NCI-H2081 treated with DMSO at 0.1 percent for 48 hours (cell line): ENCODE measurements around the gene ZNF593.

Experiments used
- DNase-seq: peaks from one replicate; lab custom pipeline; 2025; lab: John Stamatoyannopoulos, UW

ZNF593 gene

DNA sequence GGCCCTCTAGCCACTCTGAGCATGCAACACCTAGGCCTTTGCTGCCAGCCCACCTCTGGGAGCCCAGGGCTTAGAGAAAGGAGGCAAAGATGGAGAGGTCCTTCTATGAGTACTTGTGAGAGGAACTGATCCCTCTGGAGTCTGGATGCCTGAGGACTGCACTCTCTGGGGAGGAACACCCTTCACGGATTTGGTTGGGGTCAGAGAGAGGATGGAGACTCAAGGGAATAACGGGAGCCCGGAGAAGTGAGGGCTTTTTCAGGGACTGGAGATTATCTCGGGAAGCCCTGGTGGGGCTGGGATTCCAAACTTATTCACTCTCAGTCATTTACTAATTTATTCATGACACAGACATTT is 532 bp upstream of the ZNF593 start:
- DNase-seq = no peak

DNA sequence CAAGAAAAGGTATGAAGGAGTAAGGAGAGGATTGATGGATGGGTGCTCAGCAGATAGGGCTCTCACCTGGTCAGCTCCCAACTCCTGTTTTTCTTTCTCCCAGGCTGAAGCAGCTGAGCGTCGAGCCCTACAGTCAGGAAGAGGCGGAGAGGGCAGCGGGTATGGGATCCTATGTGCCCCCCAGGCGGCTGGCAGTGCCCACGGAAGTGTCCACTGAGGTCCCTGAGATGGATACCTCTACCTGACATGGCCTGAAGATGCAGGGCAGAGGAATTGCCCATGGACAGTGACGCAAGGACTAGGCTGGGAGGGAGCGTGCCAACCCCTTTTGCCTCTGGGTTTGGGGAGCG is 739 bp downstream of the ZNF593 start:
- no peak for DNase-seq

DNA sequence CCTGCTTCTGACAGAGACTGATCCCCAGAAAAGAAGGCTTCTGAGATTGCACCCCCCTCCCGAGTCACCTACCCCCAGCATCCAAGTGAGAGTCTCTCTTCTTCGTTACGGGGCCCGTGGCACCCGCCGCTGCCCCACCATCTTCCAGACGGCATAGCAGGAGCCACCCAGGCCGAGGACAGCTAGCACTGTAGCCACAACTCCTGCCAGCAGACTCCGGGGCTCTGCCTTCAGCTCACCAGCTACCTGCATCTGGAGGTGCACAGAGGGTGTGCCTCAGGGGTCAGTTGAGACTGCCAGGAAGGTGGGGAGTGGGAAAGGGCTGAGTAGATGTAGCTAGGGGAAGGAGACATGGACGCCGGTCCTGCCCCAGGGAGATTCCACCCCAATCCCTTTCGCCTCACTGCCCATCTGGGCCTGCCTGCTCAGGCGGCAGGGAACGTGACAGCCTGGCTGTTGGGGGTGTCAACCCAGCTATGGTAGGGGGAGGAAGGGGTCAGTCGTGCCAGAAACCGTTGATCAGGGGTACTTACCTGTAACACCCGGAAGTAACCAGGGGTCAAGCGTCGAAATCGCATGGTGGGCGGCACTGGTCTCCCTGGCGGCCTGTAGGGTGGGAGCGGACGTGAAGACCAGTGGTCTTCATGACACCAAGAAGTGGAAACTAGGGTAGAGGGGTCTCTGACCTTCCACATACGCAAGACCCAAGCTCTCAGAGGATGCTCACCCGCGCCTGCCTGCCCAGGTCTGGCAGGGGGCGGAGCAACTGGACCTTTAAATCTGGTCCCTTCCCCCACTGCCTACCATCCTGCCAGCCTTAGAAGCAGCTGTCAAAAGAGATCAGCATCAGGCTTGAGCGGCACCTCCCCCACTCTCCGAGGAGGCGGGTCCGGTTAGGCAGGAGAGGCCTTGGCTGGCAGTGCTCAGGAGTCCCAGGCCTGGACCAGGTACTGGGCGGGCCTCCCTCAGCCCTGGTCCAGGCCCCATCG is 1.7 kb downstream of the ZNF593 start, which contains the start of gene ZNF593OS:
TSS of gene ZNF593OS (minus strand) at position 749 of the 989 bp plus-strand sequence. CDS start at position 578, 171 bp downstream.
- no peak for DNase-seq

DNA sequence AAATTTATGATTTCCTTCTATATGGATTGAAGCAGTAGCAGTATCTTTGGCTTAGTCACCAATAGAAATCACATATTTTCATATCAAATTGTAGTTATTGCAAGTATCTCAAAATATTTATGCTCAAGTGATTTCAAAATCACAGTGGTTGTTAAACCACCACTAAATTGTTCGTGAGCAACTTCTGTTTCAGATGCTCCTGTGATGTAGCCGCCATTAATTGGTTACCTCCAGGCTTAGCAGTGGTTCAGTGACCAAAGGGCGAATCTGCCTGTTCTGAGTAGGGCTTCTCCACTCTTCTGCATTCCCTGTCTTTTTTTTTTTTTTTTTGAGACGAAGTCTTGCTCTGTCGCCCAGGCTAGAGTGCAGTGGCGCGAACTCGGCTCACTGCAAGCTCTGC is 5.6 kb downstream of the ZNF593 start:
- no peak for DNase-seq

DNA sequence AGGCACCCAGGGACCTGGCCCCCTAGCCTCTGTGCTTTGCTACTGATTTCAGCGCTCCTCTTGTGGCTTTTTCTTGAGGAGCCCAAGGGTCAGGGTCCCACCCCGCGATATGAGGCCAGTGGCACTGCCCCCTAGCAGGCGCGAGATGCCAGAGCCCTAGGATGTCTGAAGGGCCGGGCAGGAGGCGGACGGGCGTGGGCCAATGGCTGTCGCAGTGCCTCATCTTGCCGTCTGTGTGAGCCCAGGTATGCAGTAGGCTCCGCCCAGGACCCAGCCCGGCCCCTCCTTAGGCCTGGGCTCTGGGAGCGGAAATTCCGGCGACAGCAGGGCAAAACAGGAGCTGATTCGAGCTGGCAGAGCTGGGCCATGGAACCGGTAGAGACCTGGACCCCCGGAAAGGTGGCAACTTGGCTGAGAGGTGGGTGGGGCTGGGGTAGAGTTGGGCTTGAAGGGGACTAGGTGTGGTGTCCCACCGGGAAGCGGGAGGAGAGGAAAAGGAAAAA is 7.5 kb downstream of the ZNF593 start, which contains the start of gene CNKSR1:
TSS of gene CNKSR1 (plus strand) at position 310 of the 503 bp plus-strand sequence. CDS start at position 367, 57 bp downstream.
- DNase-seq = no peak

DNA sequence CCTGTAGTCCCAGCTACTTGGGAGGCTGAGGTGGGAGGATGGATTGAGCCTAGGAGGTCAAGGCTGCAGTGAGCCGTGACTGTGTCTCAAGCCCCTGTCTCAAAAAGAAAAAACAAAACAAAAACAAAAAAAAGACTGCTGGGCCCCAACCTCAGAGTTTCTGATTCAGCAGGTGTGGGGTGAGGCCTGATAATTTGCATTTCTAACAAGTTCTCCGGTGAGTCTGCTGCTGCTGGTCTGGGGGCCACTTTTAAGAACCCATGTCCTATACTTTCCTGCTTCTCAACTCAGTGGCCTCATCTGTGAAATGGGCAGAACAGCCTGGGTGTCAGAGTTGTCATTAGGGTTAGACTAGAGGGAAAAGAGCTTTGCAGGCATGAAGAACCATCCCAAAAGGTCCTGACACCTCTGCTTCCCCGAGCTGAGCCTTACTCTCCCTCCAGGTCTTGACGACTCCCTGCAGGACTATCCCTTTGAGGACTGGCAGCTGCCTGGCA is 10.3 kb downstream of the ZNF593 start:
- DNase-seq = no peak

DNA sequence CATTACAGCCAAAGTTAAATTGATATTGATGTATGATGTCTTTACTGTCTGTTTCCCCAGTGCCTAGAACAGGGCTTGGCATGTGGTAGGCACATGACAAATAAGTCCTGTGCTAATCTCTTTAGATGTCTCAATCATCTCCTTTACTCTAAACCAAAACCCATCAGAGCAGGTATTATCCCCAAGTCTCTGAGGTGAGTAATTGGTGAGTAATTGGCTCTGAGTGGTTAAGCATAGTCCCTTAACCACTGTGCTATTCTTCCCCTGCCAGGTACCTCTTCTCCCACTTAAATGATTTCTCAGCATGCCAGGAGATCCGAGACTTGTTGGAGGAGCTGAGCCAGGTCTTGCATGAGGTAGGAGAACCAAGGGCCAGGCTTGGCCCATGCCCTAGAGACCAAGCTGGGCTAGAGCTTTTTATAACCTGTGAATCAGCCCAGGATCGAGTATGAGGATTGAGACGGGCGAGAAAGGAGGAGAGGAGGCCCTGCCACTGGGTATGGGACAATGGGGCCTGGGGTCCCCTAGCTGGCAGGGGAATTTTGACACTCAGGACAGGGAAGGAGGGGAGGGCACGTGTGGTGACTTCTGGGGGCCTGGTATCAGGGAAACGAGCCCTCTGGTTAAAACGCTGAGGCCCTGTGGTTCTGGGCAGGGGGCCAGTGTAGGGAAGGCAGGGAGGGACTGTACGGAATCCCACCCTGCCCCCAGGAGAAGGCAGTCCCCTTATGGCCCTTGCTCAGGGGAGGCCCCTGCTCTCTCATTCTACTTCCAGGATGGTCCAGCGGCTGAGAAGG is 12.1 kb downstream of the ZNF593 start:
- no peak for DNase-seq

DNA sequence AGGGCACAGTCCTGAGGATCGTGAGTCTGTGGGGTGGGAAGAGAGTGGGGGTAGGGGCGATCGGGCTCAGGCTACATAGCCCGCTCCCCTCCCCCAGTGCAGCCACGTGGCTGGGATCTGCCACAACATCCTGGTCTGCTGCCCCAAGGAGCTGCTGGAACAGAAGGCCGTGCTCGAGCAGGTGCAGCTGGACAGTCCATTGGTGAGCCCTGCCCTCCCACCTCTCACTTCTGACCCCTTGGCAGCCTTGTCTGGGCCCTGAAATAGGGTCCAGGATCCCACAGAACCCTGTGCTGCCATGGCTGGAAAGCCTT is 12.6 kb downstream of the ZNF593 start:
- DNase-seq = no peak

DNA sequence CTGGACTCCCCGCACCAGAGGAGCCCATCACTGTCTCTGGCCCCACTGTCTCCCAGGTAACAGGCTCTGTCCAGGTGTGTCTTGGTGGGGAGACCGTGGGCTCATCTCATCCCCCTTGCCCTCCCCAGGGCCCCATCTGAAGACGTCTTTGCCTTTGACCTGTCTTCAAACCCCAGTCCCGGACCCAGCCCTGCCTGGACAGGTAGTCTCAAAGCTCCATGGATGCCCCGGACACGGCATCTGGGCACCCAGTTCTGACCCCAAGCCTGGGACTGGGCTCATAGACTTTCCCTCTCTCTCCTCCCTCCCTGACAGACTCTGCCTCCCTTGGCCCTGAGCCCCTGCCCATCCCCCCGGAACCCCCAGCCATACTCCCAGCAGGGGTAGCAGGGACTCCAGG is 14.4 kb downstream of the ZNF593 start:
- no peak for DNase-seq

DNA sequence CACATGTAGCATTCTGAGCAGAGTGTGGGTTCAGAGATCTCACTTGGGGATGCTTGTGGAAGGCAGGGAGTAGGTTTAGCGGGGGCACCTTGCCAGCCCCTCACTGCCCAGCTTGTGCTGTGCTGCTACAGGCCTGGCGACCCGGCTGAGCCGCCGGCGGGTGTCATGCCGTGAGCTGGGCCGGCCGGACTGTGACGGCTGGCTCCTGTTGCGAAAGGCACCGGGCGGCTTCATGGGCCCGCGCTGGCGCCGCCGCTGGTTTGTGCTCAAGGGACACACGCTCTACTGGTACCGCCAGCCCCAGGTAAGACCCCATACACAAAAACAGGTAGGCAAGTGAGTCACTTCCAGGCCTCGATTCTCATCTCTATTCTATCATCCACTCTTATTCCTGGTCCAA is 15.2 kb downstream of the ZNF593 start:
- DNase-seq = no peak

DNA sequence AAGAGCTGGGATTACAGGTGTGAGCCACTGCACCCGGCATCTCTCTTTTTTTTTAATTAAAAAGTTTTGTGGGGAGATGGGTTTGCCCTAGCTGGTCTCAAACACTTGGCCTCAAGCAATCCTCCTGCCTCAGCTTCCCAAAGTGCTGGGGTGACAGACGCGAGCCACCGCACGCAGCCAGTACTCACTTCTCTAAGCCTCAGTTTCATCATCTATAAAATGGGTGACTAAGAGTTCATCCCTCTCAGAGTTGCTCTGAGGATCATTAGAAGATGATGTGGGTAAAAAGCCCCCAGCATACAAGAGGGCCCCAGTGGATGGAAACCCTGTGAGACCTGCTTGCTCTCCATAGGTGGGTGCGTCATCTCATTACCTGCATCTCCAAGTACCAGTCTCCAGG is 18.2 kb downstream of the ZNF593 start:
- DNase-seq = no peak

DNA sequence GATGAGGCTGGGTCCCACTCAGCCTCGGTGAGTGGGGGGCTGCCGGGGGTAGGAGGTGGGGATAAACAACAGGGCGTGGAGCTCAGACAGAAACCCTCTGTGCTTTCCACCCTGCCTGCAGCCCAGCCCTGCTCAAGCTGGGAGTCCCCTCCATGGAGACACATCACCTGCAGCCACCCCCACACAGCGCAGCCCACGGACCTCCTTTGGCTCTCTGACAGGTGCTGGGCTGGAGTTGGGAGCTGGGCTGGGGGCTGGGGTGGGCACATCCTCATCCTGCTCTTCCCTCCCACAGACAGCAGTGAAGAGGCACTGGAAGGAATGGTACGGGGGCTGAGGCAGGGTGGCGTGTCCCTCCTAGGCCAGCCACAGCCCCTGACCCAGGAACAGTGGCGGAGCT is 18.8 kb downstream of the ZNF593 start:
- no peak for DNase-seq

DNA sequence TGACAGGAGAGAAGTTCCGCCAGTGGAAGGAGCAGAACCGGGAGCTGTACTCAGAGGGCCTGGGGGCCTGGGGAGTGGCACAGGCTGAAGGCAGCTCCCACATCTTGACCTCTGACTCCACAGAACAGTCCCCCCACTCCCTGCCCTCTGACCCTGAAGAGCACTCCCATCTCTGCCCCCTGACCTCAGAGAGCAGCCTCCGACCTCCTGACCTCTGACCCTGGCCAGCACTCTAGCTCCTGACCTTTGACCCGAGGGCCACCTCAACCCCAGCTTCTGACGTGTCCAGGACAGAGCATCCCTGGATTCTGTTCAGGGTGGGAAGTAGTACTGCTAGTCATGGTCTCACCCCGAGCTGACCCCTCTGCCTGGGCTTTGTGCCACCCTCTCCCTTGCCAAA is 19.6 kb downstream of the ZNF593 start:
- DNase-seq = no peak

DNA sequence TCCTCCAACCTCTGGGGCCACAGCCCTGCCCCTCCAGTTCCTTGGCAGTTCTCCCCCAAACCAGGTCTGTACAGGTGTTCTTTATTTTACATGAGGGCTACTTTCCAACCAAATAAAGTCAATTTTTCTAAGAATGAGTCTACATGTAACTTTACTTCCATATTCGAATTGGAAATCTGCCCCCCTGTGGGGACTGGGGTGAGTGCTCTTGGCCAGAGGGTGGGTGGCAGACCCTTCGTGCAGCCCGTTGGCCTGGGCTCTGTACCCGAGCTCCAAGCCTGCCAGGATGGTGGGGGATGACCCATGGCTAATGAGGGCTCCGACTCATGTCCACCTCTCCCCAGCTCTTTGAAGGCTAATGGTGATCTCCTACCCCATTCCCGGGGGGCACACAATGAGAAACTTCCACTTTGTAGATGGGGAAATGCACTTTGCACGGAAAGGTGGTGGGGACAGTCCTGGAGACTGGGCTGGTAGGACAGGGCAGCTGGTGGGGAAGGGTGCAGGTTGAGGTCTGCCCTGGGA is 20.1 kb downstream of the ZNF593 start:
- DNase-seq = no peak

DNA sequence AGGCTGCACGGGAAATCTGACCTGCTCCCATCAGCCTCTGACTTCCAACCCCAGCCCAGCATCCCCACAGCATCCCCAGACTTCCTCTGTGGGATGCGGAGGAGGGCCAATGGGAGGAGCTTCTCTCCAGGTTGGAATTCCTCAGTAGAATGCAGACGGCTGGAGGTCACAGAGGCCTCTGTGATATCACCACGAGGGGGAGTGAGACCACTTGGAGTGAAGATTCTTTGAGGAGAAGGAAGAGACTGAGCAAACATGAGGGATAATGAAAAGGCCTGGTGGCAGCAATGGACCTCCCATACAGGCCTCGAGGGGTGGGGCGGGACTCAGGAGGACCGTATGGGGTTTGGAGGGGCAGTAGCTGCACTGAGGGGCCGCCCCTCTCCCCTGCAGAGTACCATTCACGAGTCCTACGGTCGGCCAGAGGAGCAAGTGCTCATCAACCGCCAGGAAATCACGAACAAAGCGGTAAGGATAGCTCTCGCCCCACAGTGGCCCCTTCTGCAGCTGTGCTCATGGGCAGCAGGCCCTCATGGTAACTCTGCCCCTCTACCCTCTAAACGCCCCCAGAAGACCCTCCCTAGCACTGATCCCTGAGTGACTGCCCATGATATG is 20.8 kb downstream of the ZNF593 start, which contains the start of gene CATSPER4:
TSS of gene CATSPER4 (plus strand) at position 230 of the 615 bp plus-strand sequence. CDS start at position 256, 26 bp downstream.
- no peak for DNase-seq

DNA sequence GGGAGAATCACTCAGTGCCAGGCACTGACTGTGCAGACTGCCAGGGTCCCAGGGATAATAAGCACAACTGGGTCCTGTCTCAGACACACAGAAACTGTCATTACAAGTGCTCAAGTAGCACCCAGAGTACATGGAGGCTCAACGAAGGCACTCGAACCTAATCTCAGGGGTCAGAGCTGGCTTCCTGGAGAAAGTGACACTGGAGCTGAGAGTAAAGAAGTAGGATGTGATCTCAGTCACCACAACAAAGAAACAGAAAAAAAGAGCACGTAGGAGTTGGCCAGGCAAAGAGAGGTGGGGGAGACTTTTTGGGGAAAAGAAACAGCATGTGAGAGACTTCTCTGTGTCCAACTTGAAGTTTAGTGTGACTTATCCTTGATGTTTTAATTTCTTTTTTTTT is 22.0 kb downstream of the ZNF593 start:
- DNase-seq = no peak

DNA sequence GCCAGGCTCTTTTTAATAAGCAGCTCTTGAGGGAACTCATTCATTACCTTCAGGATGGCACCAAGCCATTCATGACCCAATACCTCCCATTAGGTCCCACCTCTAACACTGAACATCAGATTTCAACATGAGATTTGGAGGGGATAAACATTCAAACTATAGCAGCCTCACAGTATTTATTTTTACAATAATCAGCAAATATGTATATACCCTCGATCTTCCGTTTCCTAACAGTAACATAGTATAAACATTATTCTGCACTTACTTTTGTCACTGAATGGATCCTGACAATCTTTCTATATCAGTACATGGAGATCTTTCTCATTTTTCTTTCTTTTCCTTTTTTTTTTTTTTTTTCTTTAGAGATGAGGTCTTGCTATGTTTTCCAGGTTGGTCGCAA is 26.1 kb downstream of the ZNF593 start:
- DNase-seq = no peak

DNA sequence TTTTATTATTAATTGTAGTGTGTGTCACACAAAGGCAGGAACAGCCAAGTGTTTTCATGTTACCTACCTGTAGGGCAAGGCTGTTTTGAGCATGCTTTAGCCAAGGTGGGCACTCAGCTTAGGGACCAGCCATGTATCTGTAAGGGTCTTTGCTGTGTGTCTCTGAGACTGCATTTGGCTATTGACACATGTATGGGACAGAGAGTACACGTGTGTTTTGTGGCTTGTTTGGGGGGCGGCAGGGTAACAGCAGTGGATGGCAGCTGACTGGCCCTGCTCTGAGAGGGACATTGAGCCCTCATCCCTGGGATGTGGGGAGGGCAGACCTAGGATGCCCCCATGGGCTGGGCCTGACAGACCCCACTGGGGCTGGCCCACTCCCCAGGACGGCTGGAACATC is 27.6 kb downstream of the ZNF593 start:
- DNase-seq = no peak

DNA sequence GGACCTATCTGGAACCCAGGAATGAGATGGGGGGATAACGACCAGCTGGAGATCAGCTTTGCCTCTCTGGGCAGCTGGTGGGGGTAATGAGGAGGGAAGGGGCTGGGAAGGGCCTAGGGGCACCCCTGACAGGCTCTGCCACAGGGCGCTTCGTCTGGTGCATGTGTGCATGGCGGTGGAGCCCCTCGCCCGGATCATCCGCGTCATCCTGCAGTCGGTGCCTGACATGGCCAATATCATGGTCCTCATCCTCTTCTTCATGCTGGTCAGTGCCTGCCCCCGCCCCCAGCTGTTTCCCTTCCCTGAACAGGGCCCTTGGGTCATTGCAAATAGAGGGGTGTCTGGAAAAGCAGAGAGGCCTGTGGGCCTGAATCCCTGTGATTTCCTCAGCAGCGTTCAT is 28.1 kb downstream of the ZNF593 start:
- no peak for DNase-seq

DNA sequence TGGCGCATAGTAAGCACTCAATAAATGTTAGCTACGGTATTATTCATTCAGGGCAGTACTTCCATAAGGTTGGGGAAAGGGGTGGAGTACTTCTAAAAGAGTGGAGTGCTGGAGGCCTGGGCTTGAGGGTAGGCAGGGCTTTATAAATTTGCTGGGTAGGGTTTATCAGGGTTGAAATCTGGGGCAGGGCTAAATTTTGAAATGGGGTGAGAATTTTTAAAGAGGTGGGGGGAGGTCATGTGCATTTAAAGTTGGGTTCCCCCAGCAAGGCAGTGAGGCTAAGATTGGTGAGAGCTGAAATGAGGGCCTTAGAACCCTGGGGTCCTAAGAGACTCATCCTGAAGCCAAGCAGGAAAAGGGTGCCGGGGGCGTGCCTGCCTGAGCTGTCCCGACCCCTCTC is 30.7 kb downstream of the ZNF593 start:
- DNase-seq = no peak

DNA sequence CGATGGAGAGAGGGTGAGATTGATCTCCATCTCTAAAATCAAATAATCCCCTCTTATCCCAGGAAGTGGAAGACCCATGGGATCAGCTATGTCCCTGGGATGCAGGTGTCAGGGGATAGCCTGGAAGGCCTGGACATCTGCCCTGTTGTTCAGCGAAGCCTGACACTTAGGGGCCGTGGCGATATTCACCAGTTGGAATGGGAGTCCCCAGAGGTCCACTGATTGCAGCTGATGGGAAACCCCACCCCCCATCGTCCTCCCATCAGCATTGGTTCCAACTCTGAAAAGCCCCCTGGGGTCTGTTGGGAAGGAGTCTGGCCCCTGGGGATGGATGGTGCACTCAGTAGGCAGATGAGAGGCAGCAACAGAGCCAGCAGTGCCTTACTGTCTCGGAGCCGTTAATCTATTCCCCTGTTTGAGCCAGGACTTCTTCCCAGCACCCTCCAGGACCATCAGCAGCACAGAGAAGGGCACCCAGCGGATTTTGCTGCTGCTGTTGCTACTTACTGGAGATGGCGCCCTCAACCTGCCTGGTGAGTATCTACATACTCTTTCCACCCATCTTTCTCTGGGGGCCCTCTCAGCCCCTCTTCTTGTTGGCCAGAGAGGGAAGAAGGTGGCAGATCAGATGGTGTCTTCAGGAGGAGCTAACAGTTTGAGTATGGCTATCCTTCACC is 34.1 kb downstream of the ZNF593 start:
- no peak for DNase-seq
